ENCODE measurements around the gene TMEM167B. TPM values are rescaled to one million over a fixed set of nuclear protein-coding genes. Genes with fewer than 3 reads are reported as not detected.
"Not testable (repeated sequence)": the region's sequence is repeated elsewhere in the genome, so short reads cannot be mapped to it uniquely, and the experiment has no call there.

TMEM167B gene
- 9.1 TPM for polyA plus RNA-seq (2013, experiment 1 of 2)
- polyA plus RNA-seq (2013, experiment 2 of 2): 12.7 TPM

DNA sequence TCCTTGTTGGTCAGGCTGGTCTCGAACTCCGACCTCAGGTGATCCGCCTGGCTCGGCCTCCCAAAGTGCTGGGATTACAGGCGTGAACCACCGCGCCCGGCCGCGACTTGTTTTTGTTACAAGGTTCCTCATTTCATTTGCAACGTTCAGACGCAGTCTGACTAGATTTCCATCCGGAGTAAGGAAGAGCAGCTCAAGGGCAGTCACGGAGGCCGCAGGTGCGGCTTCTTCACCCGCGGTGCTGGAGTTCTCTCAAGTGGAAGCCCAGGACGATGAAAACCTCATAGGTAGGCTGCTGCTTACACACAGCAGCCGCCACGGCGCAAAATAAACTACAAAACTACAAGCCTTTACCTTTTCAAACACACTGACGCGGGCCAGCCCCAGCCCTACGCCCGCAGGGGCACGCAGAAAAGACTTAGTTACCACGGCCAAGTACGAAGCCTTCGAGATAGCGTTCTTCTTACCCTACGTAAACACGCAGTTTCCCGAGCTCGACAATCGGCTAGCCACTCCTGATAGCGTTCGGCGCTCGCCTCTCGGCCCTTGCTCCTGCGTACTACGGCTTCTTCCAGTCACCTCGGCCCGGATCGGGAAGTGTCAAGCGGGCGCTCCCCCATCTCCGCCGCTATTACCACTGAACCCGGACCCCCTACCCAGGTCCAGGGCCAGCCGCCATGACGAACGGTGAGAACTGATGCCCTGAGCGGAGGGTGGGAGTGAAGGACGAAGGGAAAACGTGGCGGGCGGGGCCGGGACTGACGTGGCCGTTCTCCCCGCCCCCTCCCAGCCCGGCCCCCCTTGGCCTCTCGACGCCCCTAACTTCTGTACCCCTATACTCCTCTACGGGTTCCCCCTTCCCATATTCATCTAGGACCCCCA lies at the start of gene TMEM167B:
TSS of gene TMEM167B (plus strand) at position 569 of the 882 bp plus-strand sequence. CDS start at position 678, 109 bp downstream.
- Histone ChIP-seq H3K27ac (ENCODE audit: low read depth, low read length) (peak within 1 kb of the TSS; percentile 79), H3K36me3 (ENCODE audit: insufficient read depth, low read length) (peaks cover 12% of the 10 kb centered on the region)
- WGBS: 16% methylated on average over 67 of the region's 67 CpGs

DNA sequence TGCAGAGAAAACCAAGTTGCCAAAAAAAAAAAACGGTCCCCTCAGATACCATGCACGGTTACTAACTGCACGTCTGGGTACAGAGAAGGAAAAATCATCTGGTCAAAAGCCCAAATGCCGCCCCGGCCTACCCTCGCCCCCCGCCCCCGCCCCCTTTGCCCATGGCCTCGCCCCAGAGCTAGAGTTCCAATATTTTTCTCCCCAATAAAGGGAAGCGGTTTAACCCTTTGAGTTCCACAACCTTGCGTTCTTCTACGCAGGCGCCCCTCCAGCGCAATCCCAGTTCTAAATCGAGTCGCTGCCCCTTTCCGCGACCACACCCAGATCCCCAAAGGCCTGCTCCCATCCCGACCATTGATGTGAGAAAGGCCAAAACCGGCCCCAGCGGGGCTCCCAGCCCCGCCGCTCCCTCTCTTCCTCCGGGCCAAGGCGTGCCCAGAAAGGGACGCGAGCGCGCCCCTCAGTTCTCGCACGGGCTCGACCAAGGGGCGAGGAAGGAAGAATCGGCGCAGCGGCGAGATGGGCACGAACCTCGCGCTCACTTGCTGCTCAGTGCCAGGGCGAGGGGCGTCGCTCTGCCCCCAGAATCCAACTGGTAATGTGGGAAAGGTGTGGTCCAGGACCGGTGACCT lies 49.5 kb upstream of the TMEM167B start:
- Histone ChIP-seq H3K27ac (ENCODE audit: low read depth, low read length) (no peak overlapping the region; the same call in 1 of the 2 replicates), H3K27me3 (ENCODE audit: insufficient read depth, low read length) (no peaks in the 10 kb centered on the region), H3K9ac (ENCODE audit: low read depth, low read length) (peak overlapping the region; percentile 56), H3K4me3 (ENCODE audit: low read length) (peak overlapping the region; percentile 98), H3K4me1 (ENCODE audit: insufficient read depth, low read length) (peaks cover 12% of the 10 kb centered on the region), H3K9me3 (ENCODE audit: insufficient read depth, low read depth, low read length) (no peaks in the 10 kb centered on the region), H3K36me3 (ENCODE audit: insufficient read depth, low read length) (no peaks in the 10 kb centered on the region)
- under 1% methylated on average over 44 of the region's 44 CpGs for WGBS

More for the DNA sequence above, at the start of gene TMEM167B:
- H3K9ac ChIP-seq (ENCODE audit: low read depth, low read length): peak within 1 kb of the TSS; percentile 74
- peak within 1 kb of the TSS; percentile 81 for H3K4me3 ChIP-seq (ENCODE audit: low read length)
- H3K27me3 ChIP-seq (ENCODE audit: insufficient read depth, low read length): no peaks in the 10 kb centered on the region
- H3K9me3 ChIP-seq (ENCODE audit: insufficient read depth, low read depth, low read length): no peaks in the 10 kb centered on the region
- H3K4me1 ChIP-seq (ENCODE audit: insufficient read depth, low read length): peaks cover 7% of the 10 kb centered on the region; the same call in 1 of the 2 replicates

DNA sequence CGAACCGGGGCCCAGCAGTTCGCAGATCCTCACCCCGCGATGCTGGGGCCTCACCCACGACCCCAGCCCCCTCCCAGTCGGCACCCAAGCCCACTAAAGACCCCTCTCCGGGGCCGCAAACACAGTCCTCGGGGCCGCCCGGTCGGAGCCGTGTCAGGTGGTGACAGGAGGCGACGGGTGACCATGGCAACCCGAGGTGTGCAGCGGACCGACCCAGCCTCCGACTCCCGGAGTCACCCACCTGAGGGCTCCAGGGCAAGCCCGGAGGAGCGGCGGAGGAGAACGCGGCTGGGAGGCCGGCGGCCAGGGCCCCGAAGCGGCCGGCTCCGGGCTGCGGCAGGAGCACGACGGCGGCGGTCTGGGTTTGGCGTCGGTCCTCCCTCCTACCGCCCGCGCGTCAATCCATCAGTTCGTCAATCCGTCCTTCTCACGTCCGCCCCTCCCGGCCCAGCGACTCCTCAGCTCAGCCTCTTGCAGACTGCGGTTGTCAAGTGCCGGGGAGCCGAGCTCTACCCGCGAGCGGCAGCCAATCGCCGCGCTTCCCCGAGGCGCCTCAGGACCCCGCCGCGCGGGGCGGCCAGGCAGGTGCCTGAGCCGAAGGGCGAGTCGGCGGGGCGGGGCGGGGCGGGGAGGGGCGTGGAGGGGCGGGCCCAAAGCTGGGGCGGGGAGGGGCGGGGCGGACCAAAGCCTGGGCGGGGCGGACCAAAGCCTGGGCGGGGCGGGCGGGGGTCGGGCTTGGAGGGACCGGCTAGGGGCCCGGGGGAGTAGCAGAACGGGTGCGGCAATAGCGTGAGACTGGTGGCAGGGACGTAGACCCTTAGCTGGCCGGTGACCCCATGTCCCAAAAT lies 48.7 kb upstream of the TMEM167B start, which contains the start of gene WDR47:
TSS of gene WDR47 (minus strand) at position 482 of the 848 bp plus-strand sequence. CDS start 18,590 bp downstream, outside the sequence.
- no peaks in the 10 kb centered on the region for H3K36me3 ChIP-seq (ENCODE audit: insufficient read depth, low read length)
- H3K4me3 ChIP-seq (ENCODE audit: low read length): peak within 1 kb of the TSS; percentile 98
- H3K27ac ChIP-seq (ENCODE audit: low read depth, low read length): peak within 1 kb of the TSS; percentile 13; the same call in 1 of the 2 replicates
- peak within 1 kb of the TSS; percentile 56 for H3K9ac ChIP-seq (ENCODE audit: low read depth, low read length)
- H3K27me3 ChIP-seq (ENCODE audit: insufficient read depth, low read length): no peaks in the 10 kb centered on the region
- H3K4me1 ChIP-seq (ENCODE audit: insufficient read depth, low read length): peaks cover 12% of the 10 kb centered on the region
- under 1% methylated on average over 81 of the region's 90 CpGs for WGBS
- no peaks in the 10 kb centered on the region for H3K9me3 ChIP-seq (ENCODE audit: insufficient read depth, low read depth, low read length)

DNA sequence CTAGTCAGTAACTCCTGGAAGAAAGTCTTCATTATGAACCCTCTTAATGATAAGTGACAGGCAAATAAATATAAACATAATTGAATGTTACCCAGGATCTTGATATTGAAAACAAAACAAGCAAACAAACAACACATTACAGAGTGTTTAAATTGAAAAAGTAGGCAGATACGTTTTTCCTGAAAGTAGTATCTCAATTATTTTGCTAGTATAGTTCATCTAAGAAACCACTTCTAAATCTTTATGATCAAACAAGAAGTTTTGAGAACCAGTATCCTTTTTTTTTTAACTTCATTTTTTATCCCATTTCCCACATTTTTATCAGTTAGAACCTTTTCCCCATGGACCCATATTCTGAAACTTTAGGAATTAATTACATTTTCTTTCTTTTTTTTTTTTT lies 45.0 kb upstream of the TMEM167B start:
- Histone ChIP-seq H3K9ac (ENCODE audit: low read depth, low read length) (no peak overlapping the region), H3K36me3 (ENCODE audit: insufficient read depth, low read length) (no peaks in the 10 kb centered on the region), H3K4me1 (ENCODE audit: insufficient read depth, low read length) (peaks cover 5% of the 10 kb centered on the region), H3K27me3 (ENCODE audit: insufficient read depth, low read length) (no peaks in the 10 kb centered on the region), H3K4me3 (ENCODE audit: low read length) (no peak overlapping the region), H3K27ac (ENCODE audit: low read depth, low read length) (no peak overlapping the region), H3K9me3 (ENCODE audit: insufficient read depth, low read depth, low read length) (no peaks in the 10 kb centered on the region)
- 83% methylated on average over 1 of the region's 1 CpG for WGBS

DNA sequence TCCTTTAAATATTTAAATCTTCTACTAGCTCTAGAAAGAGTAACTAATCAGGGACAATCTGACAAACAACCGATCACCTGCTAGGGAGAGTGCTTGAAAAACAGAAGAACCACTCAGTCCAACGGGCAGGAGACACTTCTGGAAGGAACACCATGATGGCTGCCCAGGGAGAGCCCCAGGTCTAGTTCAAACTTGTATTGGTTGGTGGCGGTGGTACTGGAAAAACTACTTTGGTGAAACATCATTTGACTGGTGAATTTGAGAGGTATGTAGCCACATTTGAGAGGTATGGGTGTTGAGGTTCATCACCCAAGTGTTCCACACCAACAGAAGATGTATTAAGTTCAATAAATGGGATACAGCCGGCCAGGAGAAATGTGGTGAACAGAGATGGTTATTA lies 43.9 kb upstream of the TMEM167B start:
- WGBS: 91% methylated on average over 4 of the region's 4 CpGs
- H3K27me3 ChIP-seq (ENCODE audit: insufficient read depth, low read length): no peaks in the 10 kb centered on the region
- H3K36me3 ChIP-seq (ENCODE audit: insufficient read depth, low read length): no peaks in the 10 kb centered on the region

DNA sequence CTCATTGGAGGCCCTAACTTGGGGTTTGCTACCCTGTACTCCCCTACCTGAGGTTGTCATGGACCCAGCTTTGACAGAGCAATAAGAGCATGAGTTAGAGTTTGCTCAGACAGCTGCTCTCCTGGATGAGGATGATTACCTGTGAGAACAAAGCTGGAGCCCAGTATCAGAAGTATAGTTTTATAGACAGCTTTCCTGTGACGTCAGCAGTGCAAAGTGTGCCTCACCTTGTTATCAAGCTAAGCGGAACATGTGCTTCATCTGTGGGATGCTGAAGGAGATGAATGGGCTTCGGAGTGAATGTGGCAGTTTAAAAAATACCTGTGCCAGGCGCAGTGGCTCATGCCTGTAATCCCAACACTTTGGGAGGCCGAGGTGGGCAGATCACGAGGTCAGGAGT lies 43.2 kb upstream of the TMEM167B start:
- Histone ChIP-seq H3K9ac (ENCODE audit: low read depth, low read length) (no peak overlapping the region), H3K27me3 (ENCODE audit: insufficient read depth, low read length) (no peaks in the 10 kb centered on the region), H3K27ac (ENCODE audit: low read depth, low read length) (no peak overlapping the region), H3K36me3 (ENCODE audit: insufficient read depth, low read length) (no peaks in the 10 kb centered on the region), H3K4me3 (ENCODE audit: low read length) (no peak overlapping the region), H3K9me3 (ENCODE audit: insufficient read depth, low read depth, low read length) (no peaks in the 10 kb centered on the region), H3K4me1 (ENCODE audit: insufficient read depth, low read length) (0 out of 2 replicates have a peak, but pooled peaks cover 2% of the 10 kb centered on the region)
- WGBS: 95% methylated on average over 6 of the region's 6 CpGs

More for the DNA sequence above, 43.9 kb upstream of the TMEM167B start:
- Histone ChIP-seq H3K27ac (ENCODE audit: low read depth, low read length) (no peak overlapping the region), H3K9me3 (ENCODE audit: insufficient read depth, low read depth, low read length) (no peaks in the 10 kb centered on the region), H3K4me1 (ENCODE audit: insufficient read depth, low read length) (0 out of 2 replicates have a peak, but pooled peaks cover 3% of the 10 kb centered on the region), H3K9ac (ENCODE audit: low read depth, low read length) (no peak overlapping the region), H3K4me3 (ENCODE audit: low read length) (no peak overlapping the region)

DNA sequence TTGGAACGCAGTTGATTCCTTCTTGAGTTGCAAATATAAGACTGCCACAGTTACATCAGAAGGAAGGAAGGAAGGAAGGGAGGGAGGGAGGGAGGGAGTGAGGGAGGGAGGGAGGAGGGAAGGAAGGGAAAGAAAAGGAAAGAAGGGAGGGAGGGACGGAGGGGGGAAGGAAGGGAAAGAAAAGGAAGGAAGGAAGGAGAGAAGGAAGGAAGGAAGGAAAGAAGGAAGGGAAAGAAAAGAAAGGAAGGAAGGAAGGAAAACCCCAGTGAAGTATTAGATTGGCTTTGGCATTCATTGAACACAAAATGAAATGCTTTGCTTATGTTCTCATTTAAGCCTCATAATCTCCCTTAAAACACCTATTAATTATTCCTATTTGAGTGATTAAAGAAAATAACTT lies 42.2 kb upstream of the TMEM167B start:
- Histone ChIP-seq H3K4me1 (ENCODE audit: insufficient read depth, low read length) (no peaks in the 10 kb centered on the region), H3K36me3 (ENCODE audit: insufficient read depth, low read length) (no peaks in the 10 kb centered on the region), H3K27ac (ENCODE audit: low read depth, low read length) (no peak overlapping the region), H3K9ac (ENCODE audit: low read depth, low read length) (no peak overlapping the region), H3K27me3 (ENCODE audit: insufficient read depth, low read length) (no peaks in the 10 kb centered on the region), H3K4me3 (ENCODE audit: low read length) (no peak overlapping the region), H3K9me3 (ENCODE audit: insufficient read depth, low read depth, low read length) (no peaks in the 10 kb centered on the region)
- WGBS: 53% methylated on average over 1 of the region's 2 CpGs

DNA sequence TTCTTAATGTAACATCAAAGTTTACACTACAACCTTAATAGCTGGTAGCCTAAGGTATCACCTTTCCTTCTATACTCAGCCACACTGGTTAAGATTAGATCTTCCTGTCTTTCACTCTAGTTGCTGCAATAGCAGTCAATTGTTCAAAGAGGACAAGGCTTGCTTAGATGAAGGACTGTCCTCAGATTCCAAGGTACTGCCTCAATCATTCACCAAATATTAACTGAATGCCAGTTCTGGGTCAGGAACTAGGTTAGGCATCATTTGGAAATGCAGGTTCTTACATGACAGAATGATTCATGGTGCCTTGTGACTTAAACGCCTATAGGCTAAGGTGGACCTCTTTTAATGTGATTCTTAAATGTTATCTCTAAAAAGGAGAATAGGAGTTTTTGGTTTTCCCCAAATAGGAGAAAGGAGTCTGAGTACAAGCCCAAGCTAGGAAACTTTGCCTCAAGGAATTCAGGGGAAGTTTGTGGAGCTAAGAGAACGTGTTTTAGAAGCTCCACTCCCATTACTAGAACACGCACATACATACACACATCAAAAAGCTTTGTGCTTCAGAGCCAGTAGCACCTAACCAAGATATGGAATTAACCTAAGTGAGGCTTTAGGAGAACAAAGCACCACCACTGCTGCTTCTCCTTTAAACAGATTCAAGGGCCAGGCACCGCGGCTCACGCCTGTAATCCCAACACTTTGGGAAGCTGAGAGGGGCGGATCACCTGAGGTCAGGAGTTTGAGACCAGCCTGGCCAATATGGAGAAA lies 40.2 kb upstream of the TMEM167B start:
- H3K9me3 ChIP-seq (ENCODE audit: insufficient read depth, low read depth, low read length): no peaks in the 10 kb centered on the region

DNA sequence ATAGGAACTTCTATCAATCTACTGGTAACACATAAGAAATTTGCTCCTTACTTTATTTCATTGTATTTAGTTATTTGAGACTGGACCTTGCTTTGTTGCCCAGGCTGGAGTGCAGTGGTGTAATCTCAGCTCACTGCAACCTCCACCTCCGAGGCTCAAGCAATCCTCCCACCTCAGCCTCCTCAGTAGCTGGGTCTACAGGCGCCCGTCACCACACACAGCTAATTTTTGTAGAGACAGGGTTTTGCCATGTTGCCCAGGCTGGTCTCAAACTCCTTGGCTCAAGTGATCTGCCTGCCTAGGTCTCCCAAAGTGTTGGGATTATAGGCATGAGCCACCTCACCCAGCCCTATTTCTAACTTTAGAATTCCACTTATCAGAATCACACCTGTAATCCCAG lies 38.4 kb upstream of the TMEM167B start:
- H3K9ac ChIP-seq (ENCODE audit: low read depth, low read length); H3K27me3 ChIP-seq (ENCODE audit: insufficient read depth, low read length); H3K36me3 ChIP-seq (ENCODE audit: insufficient read depth, low read length); H3K9me3 ChIP-seq (ENCODE audit: insufficient read depth, low read depth, low read length); H3K4me1 ChIP-seq (ENCODE audit: insufficient read depth, low read length); H3K4me3 ChIP-seq (ENCODE audit: low read length); H3K27ac ChIP-seq (ENCODE audit: low read depth, low read length): not testable (repeated sequence)
- WGBS: 91% methylated on average over 3 of the region's 3 CpGs

More for the DNA sequence above, 40.2 kb upstream of the TMEM167B start:
- Histone ChIP-seq H3K9ac (ENCODE audit: low read depth, low read length) (no peak overlapping the region), H3K4me3 (ENCODE audit: low read length) (no peak overlapping the region), H3K27me3 (ENCODE audit: insufficient read depth, low read length) (no peaks in the 10 kb centered on the region), H3K27ac (ENCODE audit: low read depth, low read length) (no peak overlapping the region), H3K4me1 (ENCODE audit: insufficient read depth, low read length) (no peaks in the 10 kb centered on the region), H3K36me3 (ENCODE audit: insufficient read depth, low read length) (no peaks in the 10 kb centered on the region)
- 88% methylated on average over 7 of the region's 7 CpGs for WGBS

DNA sequence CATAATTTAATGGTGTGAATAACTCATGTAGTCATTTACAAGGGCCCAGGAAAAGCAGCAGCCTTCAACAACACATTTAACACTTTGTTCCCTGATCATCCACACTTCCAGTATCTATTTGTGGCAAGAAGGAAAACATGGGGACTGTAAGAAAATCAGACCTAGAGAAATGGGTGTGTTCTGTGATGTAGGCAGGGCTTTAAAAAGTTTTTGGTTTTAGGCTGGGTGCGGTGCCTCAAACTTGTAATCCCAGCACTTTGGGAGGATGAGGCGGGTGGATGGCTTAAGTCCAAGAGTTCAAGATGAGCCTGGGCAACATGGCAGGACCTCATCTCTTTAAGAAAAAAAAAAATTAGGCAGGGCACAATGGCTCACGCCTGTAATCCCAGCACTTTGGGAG lies 34.5 kb upstream of the TMEM167B start:
- no peak overlapping the region for H3K9ac ChIP-seq (ENCODE audit: low read depth, low read length)
- no peaks in the 10 kb centered on the region for H3K4me1 ChIP-seq (ENCODE audit: insufficient read depth, low read length)
- H3K9me3 ChIP-seq (ENCODE audit: insufficient read depth, low read depth, low read length): no peaks in the 10 kb centered on the region
- no peaks in the 10 kb centered on the region for H3K27me3 ChIP-seq (ENCODE audit: insufficient read depth, low read length)
- no peaks in the 10 kb centered on the region for H3K36me3 ChIP-seq (ENCODE audit: insufficient read depth, low read length)
- H3K4me3 ChIP-seq (ENCODE audit: low read length): no peak overlapping the region
- no peak overlapping the region for H3K27ac ChIP-seq (ENCODE audit: low read depth, low read length)
- 90% methylated on average over 3 of the region's 3 CpGs for WGBS

All from HUES64 (cell line).